HepG2 (cell line): Measurements from ENCODE around the gene ACSL3. TPM values are rescaled to one million over a fixed set of nuclear protein-coding genes. Genes with fewer than 3 reads are reported as not detected.

Experiments used
- ATAC-seq: fragments of 200-7000 bp; cut with Tn5 transposase; 3 replicates; pipeline ENCODE4 v1.9.1; 2020; ENCODE audit warnings: mild to moderate bottlenecking, moderate library complexity
- BruUV-seq: library from RNA; stranded (reverse); fragments of 400-500 nt; replicated peaks from 2 replicates; lab custom pipeline; 2021; lab: Mats Ljungman, UMichigan
- CTCF ChIA-PET: fragments of 300-600 bp; formaldehyde crosslinking; extraction: SDS; loops from one replicate; lab custom pipeline; 2021; ENCODE audit warnings: low total read pairs, inconsistent platforms, low intra/inter-chr PET ratio; lab: Yijun Ruan, JAX
- POLR2A ChIA-PET: fragments of 350-600 bp; sonication (Branson Sonifier 250); formaldehyde crosslinking; loops from one replicate; lab custom pipeline; 2020; ENCODE audit warnings: antibody characterized with exemption, inconsistent platforms; lab: Yijun Ruan, JAX
- DNase-seq: peaks from one replicate; pipeline ENCODE4 v3.0.0-alpha.2; 2015; ENCODE audit warnings: low spot score
- FAIRE-seq: peaks from 3 replicates; lab custom pipeline; 2011; peaks lifted over from hg19 to GRCh38; lab: Jason Lieb, UNC
- H2AFZ ChIP-seq: one replicate; pipeline ENCODE4 v1.6.1; 2011; ENCODE audit warnings: low read length, inconsistent platforms
- H3K27ac ChIP-seq: fragments of 300-600 bp; 3 replicates; pipeline ENCODE4 v1.8.0; 2011; ENCODE audit warnings: mixed run types, mild to moderate bottlenecking, mixed read lengths, low read length, inconsistent platforms; ENCODE audit not compliant: insufficient read depth; ENCODE audit errors: extremely low read length
- H3K27me3 ChIP-seq, 2 experiments: fragments of 200-600 bp in 1 of 2; 2 replicates in 1 of 2; 3 replicates in 1 of 2; pipeline versions ENCODE4 v1.6.0 to v1.8.0; 2011; ENCODE audit warnings: low read length in 2 of 2, mild to moderate bottlenecking in 2 of 2, moderate library complexity in 2 of 2, inconsistent platforms in 1 of 2; ENCODE audit not compliant: insufficient read depth in 2 of 2, control insufficient read depth in 1 of 2
- H3K36me3 ChIP-seq, 2 experiments: fragments of 200-600 bp in 1 of 2; replicated peaks in 1 of 2; 2 replicates in 1 of 2; 3 replicates in 1 of 2; pipeline versions ENCODE4 v1.5.1 to v1.8.0; 2011; ENCODE audit warnings: low read length in 2 of 2, inconsistent platforms in 1 of 2; ENCODE audit not compliant: insufficient read depth in 2 of 2, control insufficient read depth in 1 of 2
- H3K4me1 ChIP-seq: 2 replicates; pipeline ENCODE4 v1.5.1; 2012; ENCODE audit warnings: low read length, inconsistent platforms; ENCODE audit not compliant: insufficient read depth
- H3K4me2 ChIP-seq: 2 replicates; pipeline ENCODE4 v1.6.0; 2011; ENCODE audit warnings: low read depth, low read length, inconsistent platforms
- H3K4me3 ChIP-seq, 3 experiments: fragments of 200-600 bp in 1 of 3; sonication (generic), shearing (Covaris generic) in 1 of 3; replicated peaks in 1 of 3; 2 replicates each; pipeline ENCODE4 v1.5.1; 2011 to 2016; ENCODE audit warnings: low read length in 3 of 3, inconsistent platforms in 2 of 3, low read depth in 2 of 3, mild to moderate bottlenecking in 2 of 3, control low read depth in 1 of 3, mixed read lengths in 1 of 3; ENCODE audit not compliant: insufficient read depth in 1 of 3
- H3K79me2 ChIP-seq: one replicate; pipeline ENCODE4 v1.6.1; 2011; ENCODE audit warnings: low read length, inconsistent platforms; ENCODE audit not compliant: insufficient read depth
- H3K9ac ChIP-seq: 2 replicates; pipeline ENCODE4 v1.6.0; 2011; ENCODE audit warnings: mild to moderate bottlenecking, low read depth, low read length, inconsistent platforms; ENCODE audit not compliant: insufficient read depth
- H3K9me3 ChIP-seq: 2 replicates; pipeline ENCODE4 v1.5.1; 2012; ENCODE audit warnings: mild to moderate bottlenecking, low read length
- H4K20me1 ChIP-seq: 2 replicates; pipeline ENCODE4 v1.6.0; 2011; ENCODE audit warnings: inconsistent platforms, mild to moderate bottlenecking, low read length, moderate library complexity; ENCODE audit not compliant: insufficient read depth
- CCDC6 ChIP-seq: sonication (generic); formaldehyde crosslinking; IDR thresholded peaks from 2 replicates; pipeline ENCODE4 v1.8.1; 2022; ENCODE audit warnings: mild to moderate bottlenecking, missing genetic modification reagents, moderate library complexity
- DDIT3 ChIP-seq: sonication (generic); formaldehyde crosslinking; IDR thresholded peaks from 2 replicates; pipeline ENCODE4 v1.4.0; 2020; ENCODE audit warnings: mild to moderate bottlenecking, missing genetic modification reagents
- PAWR ChIP-seq: sonication (generic); formaldehyde crosslinking; IDR thresholded peaks from 2 replicates; pipeline ENCODE4 v1.4.0; 2020; ENCODE audit warnings: missing genetic modification reagents, mild to moderate bottlenecking, borderline replicate concordance
- PCBP2 ChIP-seq: fragments of 200-400 bp; formaldehyde crosslinking; optimal IDR thresholded peaks from 2 replicates; pipeline ENCODE3; 2018; ENCODE audit warnings: low read length, low read depth; ENCODE audit not compliant: poor library complexity, severe bottlenecking
- RBFOX2 ChIP-seq: fragments of 200-400 bp; formaldehyde crosslinking; IDR thresholded peaks from 2 replicates; pipeline ENCODE4 v1.6.1; 2017; ENCODE audit warnings: low read depth, mild to moderate bottlenecking, low read length
- RORA ChIP-seq: sonication (generic); formaldehyde crosslinking; IDR thresholded peaks from 2 replicates; pipeline ENCODE4 v1.5.0; 2020; ENCODE audit warnings: mild to moderate bottlenecking, missing genetic modification reagents, moderate library complexity
- SIX4 ChIP-seq: sonication (generic); formaldehyde crosslinking; IDR thresholded peaks from 2 replicates; pipeline ENCODE4 v1.4.0; 2020; ENCODE audit warnings: missing genetic modification reagents
- SSRP1 ChIP-seq: IDR thresholded peaks from 2 replicates; pipeline ENCODE4 v1.6.1; 2016; ENCODE audit warnings: control low read depth
- ZNF121 ChIP-seq: sonication (generic); formaldehyde crosslinking; IDR thresholded peaks from 2 replicates; pipeline ENCODE4 v1.5.0; 2020; ENCODE audit warnings: mild to moderate bottlenecking, missing genetic modification reagents
- ZNF256 ChIP-seq: sonication (generic); formaldehyde crosslinking; conservative IDR thresholded peaks from 2 replicates; pipeline ENCODE4 v1.4.0; 2020; ENCODE audit warnings: missing genetic modification reagents
- ZNF407 ChIP-seq: sonication (generic); formaldehyde crosslinking; IDR thresholded peaks from one replicate; pipeline ENCODE4 v1.5.1; 2020; ENCODE audit warnings: mild to moderate bottlenecking, missing genetic modification reagents; ENCODE audit errors: not compliant biosample characterization
- ZNF629 ChIP-seq: sonication (generic); formaldehyde crosslinking; conservative IDR thresholded peaks from 2 replicates; pipeline ENCODE4 v1.5.0; 2020; ENCODE audit warnings: missing genetic modification reagents
- WGBS: methylation state at CpG from one replicate; pipeline ENCODE4 v1.1.6; 2017; ENCODE audit warnings: low lambda C conversion rate; 5-methylcytosine and 5-hydroxymethylcytosine counted together
- in situ Hi-C: cut with HindIII; loops from 2 replicates; pipeline ENCODE4 v1.10.0; 2017; ENCODE audit warnings: low pct_unique_long_range_greater_than_20kb; ENCODE audit not compliant: extremely low pct_ligation_motif_present
- intact Hi-C: fragments of 100-400 bp; cut with micrococcal nuclease; formaldehyde crosslinking; loops from one replicate; pipeline ENCODE4 v1.10.0; 2022; ENCODE audit not compliant: unreplicated experiment
- polyA plus RNA-seq, 8 experiments: library from polyadenylated mRNA; depleted of rRNA in 3 of 8; stranded (reverse) in 7 of 8; unstranded in 1 of 8; fragments of >200 nt; fragmentation: Illumina TruSeq in 4 of 8; extraction: Trizol in 4 of 8; gene quantifications; 2 replicates each; pipeline versions ENCODE4 v1.2.1 to v1.2.3, GENCODE V29; 2011 to 2016; ENCODE audit warnings: low read depth in 4 of 8, missing spikeins in 1 of 8, mixed read lengths in 1 of 8; ENCODE audit not compliant: insufficient read depth in 1 of 8
- total RNA-seq, 5 experiments: library from RNA; depleted of rRNA; stranded (reverse); fragments of >200 nt; fragmentation: Illumina TruSeq; extraction: Trizol; gene quantifications; 2 replicates each; pipeline ENCODE4 v1.2.3, GENCODE V29; 2016; ENCODE audit warnings: low read depth in 1 of 5
- TF ChIP-seq, protein P1 (sequence below): sonication (generic); formaldehyde crosslinking; conservative IDR thresholded peaks from 2 replicates; pipeline ENCODE4 v1.4.0; 2020; ENCODE audit warnings: missing genetic modification reagents

Gene ACSL3
- total and polyA plus RNA-seq, 2 of the 13 experiments (the other 11 are each of a cell fraction or from before 2014, with no cell fraction given) = 305 to 365 TPM

DNA sequence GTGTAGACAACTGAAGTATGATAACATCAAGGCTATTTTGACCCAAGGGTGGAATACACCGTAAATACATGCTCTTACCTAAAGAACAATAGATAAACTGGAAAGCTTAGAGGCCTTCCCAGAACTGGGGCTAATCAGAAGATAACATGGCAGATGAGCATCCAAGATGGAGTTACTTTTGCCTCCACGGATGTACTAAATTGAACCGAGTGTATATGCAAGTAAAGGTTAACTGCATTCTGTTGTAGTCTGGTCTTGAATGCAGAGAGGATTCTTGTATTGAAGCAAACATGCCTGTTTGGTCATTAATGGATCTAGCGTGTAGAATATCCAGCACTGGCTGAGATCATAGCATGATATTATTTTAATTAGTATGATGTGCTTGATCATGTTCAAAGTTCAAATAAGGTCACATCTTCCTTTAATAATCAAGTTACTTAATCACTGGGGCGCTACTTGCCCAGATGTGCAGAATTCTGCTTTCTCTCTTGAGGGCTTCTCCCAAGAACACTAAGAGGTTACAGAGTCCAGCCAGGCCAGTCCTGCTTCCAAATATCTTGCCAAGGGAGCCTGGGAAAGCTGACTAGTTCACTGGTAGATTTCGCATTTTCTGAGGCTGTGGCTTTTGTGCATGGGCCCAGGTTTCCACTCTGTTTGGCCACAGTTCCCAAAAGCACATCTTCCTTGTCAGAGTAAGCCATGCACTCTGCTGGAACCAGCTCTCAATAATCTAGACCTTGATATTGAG, 37.5 kb upstream of the ACSL3 start:
- ATAC-seq (no peak), DNase-seq (no peak), FAIRE-seq (no peak)
- CTCF ChIA-PET = no interaction called here
- 68% methylated on average over 6 of the region's 6 CpGs for WGBS
- H3K27ac ChIP-seq = no peak overlapping the region
- H3K27me3 ChIP-seq = no peaks in the 10 kb centered on the region
- H4K20me1 ChIP-seq = no peaks in the 10 kb centered on the region
- no peak overlapping the region for H2AFZ ChIP-seq
- intact Hi-C loops (no loop called here), in situ Hi-C loops (no loop called here)
- H3K9ac ChIP-seq = no peak overlapping the region
- H3K79me2 ChIP-seq = no peaks in the 10 kb centered on the region
- TF ChIP-seq PAWR (CRISPR knock-in tag) = no peak
- no peak for TF ChIP-seq CCDC6 (CRISPR knock-in tag)
- no peak for TF ChIP-seq ZNF121 (CRISPR knock-in tag)
- TF ChIP-seq RBFOX2 = no peak
- no peak for TF ChIP-seq SSRP1
- no peak for TF ChIP-seq RORA (CRISPR knock-in tag)
- no peak for TF ChIP-seq DDIT3
- TF ChIP-seq SIX4 (CRISPR knock-in tag) = no peak
- TF ChIP-seq ZNF407 = no peak
- TF ChIP-seq, protein P1, sequence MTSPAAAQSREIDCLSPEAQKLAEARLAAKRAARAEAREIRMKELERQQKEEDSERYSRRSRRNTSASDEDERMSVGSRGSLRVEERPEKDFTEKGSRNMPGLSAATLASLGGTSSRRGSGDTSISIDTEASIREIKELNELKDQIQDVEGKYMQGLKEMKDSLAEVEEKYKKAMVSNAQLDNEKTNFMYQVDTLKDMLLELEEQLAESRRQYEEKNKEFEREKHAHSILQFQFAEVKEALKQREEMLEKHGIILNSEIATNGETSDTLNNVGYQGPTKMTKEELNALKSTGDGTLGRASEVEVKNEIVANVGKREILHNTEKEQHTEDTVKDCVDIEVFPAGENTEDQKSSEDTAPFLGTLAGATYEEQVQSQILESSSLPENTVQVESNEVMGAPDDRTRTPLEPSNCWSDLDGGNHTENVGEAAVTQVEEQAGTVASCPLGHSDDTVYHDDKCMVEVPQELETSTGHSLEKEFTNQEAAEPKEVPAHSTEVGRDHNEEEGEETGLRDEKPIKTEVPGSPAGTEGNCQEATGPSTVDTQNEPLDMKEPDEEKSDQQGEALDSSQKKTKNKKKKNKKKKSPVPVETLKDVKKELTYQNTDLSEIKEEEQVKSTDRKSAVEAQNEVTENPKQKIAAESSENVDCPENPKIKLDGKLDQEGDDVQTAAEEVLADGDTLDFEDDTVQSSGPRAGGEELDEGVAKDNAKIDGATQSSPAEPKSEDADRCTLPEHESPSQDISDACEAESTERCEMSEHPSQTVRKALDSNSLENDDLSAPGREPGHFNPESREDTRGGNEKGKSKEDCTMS (CRISPR knock-in tag) = no peak
- no peak for TF ChIP-seq ZNF256 (CRISPR knock-in tag)
- no peak for TF ChIP-seq PCBP2
- TF ChIP-seq ZNF629 (CRISPR knock-in tag) = no peak
- POLR2A ChIA-PET = interaction anchor here (1.0 kb wide), 1 partner anchor 26 kb away, joined by 3 read pairs; no protein-coding TSS in a partner anchor
- H3K4me2 ChIP-seq = no peak overlapping the region
- peaks cover 9% of the 10 kb centered on the region for H3K4me1 ChIP-seq
- H3K4me3 ChIP-seq = no peak overlapping the region
- no TSS peak for BruUV-seq
- H3K9me3 ChIP-seq = no peaks in the 10 kb centered on the region
- no peaks in the 10 kb centered on the region for H3K36me3 ChIP-seq
